ENCODE results near the gene FGGY. TPM values are rescaled to one million over a fixed set of nuclear protein-coding genes. Genes with fewer than 3 reads are reported as not detected.

The FGGY gene
- total RNA-seq, 1 experiment from 2014 or later = 6.4 TPM

- ChIA-PET POLR2A (no interaction called here), CTCF (no interaction called here)
- BruUV-seq (replicated peaks) = no TSS peak
- Histone ChIP-seq H3K4me1 (no peaks in the 10 kb centered on the region), H3K9me3 (no peaks in the 10 kb centered on the region), H3K27me3 (replicated peaks; ENCODE audit: control insufficient read depth, insufficient read depth, low read length) (no peaks in the 10 kb centered on the region), H3K36me3 (ENCODE audit: control insufficient read depth, insufficient read depth, low read length) (no peaks in the 10 kb centered on the region), H3K4me3 (ENCODE audit: low read depth, low read length) (no peak overlapping the region)
- DNase-seq = no peak
- H3K27ac Mint-ChIP-seq (ENCODE audit: unreplicated experiment) = no peak overlapping the region
- no peak overlapping the region for H3K4me3 Mint-ChIP-seq (ENCODE audit: unreplicated experiment)
- TF ChIP-seq CTCF (IDR thresholded peaks at IDR 0.05; ENCODE audit: insufficient read depth in 1 of 2, low read depth in 1 of 2, low read length in 1 of 2, severe bottlenecking in 1 of 2, unreplicated experiment in 1 of 2) = no peak
- no peaks in the 10 kb centered on the region for H3K27me3 Mint-ChIP-seq (ENCODE audit: insufficient read depth, unreplicated experiment)
- H3K9me3 Mint-ChIP-seq (ENCODE audit: unreplicated experiment) = no peaks in the 10 kb centered on the region
- H3K36me3 Mint-ChIP-seq (ENCODE audit: insufficient read depth, unreplicated experiment) = no peaks in the 10 kb centered on the region
- no peaks in the 10 kb centered on the region for H3K4me1 Mint-ChIP-seq (ENCODE audit: low read depth, unreplicated experiment)
- intact Hi-C loops (cut with micrococcal nuclease; ENCODE audit: unreplicated experiment) = no loop called here
Measured at GRCh38 chr1:59765011-59765730, 468.3 kb downstream of the FGGY start.

- H3K4me1 ChIP-seq = no peaks in the 10 kb centered on the region
- no peaks in the 10 kb centered on the region for H3K36me3 Mint-ChIP-seq (ENCODE audit: insufficient read depth, unreplicated experiment)
- ChIA-PET CTCF (no interaction called here), POLR2A (no interaction called here)
- H3K9me3 Mint-ChIP-seq (ENCODE audit: unreplicated experiment) = no peaks in the 10 kb centered on the region
- H3K9me3 ChIP-seq = no peaks in the 10 kb centered on the region
- BruUV-seq (replicated peaks) = no TSS peak
- H3K27me3 Mint-ChIP-seq (ENCODE audit: insufficient read depth, unreplicated experiment) = no peaks in the 10 kb centered on the region
- no peak for TF ChIP-seq CTCF (IDR thresholded peaks at IDR 0.05; ENCODE audit: insufficient read depth in 1 of 2, low read depth in 1 of 2, low read length in 1 of 2, severe bottlenecking in 1 of 2, unreplicated experiment in 1 of 2)
- H3K27ac Mint-ChIP-seq (ENCODE audit: unreplicated experiment) = no peak overlapping the region
- H3K36me3 ChIP-seq (ENCODE audit: control insufficient read depth, insufficient read depth, low read length) = no peaks in the 10 kb centered on the region
- no peaks in the 10 kb centered on the region for H3K4me1 Mint-ChIP-seq (ENCODE audit: low read depth, unreplicated experiment)
- H3K4me3 Mint-ChIP-seq (ENCODE audit: unreplicated experiment) = no peak overlapping the region
- no peaks in the 10 kb centered on the region for H3K27me3 ChIP-seq (replicated peaks; ENCODE audit: control insufficient read depth, insufficient read depth, low read length)
- no peak overlapping the region for H3K4me3 ChIP-seq (ENCODE audit: low read depth, low read length)
- no peak for DNase-seq
- intact Hi-C loops (cut with micrococcal nuclease; ENCODE audit: unreplicated experiment) = no loop called here
Measured at GRCh38 chr1:59766227-59766855, 469.4 kb downstream of the FGGY start.

- H3K4me3 ChIP-seq (ENCODE audit: low read depth, low read length) = no peak overlapping the region
- H3K4me3 Mint-ChIP-seq (ENCODE audit: unreplicated experiment) = no peak overlapping the region
- H3K4me1 ChIP-seq = no peaks in the 10 kb centered on the region
- DNase-seq = no peak
- intact Hi-C loops (cut with micrococcal nuclease; ENCODE audit: unreplicated experiment) = no loop called here
- CTCF ChIA-PET = no interaction called here
- no peak overlapping the region for H3K27ac Mint-ChIP-seq (ENCODE audit: unreplicated experiment)
- H3K4me1 Mint-ChIP-seq (ENCODE audit: low read depth, unreplicated experiment) = no peaks in the 10 kb centered on the region
- no peaks in the 10 kb centered on the region for H3K9me3 ChIP-seq
- H3K27me3 Mint-ChIP-seq (ENCODE audit: insufficient read depth, unreplicated experiment) = peaks cover 3% of the 10 kb centered on the region
- no peak for TF ChIP-seq CTCF (IDR thresholded peaks at IDR 0.05; ENCODE audit: insufficient read depth in 1 of 2, low read depth in 1 of 2, low read length in 1 of 2, severe bottlenecking in 1 of 2, unreplicated experiment in 1 of 2)
- no peaks in the 10 kb centered on the region for H3K36me3 Mint-ChIP-seq (ENCODE audit: insufficient read depth, unreplicated experiment)
- no peaks in the 10 kb centered on the region for H3K27me3 ChIP-seq (replicated peaks; ENCODE audit: control insufficient read depth, insufficient read depth, low read length)
- H3K9me3 Mint-ChIP-seq (ENCODE audit: unreplicated experiment) = no peaks in the 10 kb centered on the region
- BruUV-seq (replicated peaks) = no TSS peak
- H3K36me3 ChIP-seq (ENCODE audit: control insufficient read depth, insufficient read depth, low read length) = no peaks in the 10 kb centered on the region
- POLR2A ChIA-PET = no interaction called here
Measured at GRCh38 chr1:59767119-59767518, 470.2 kb downstream of the FGGY start.

All from Caco-2 (cell line).